GM19351 (cell line): Measurements from ENCODE around the gene TBC1D28.
"Not testable (repeated sequence)": the region's sequence is repeated elsewhere in the genome, so short reads cannot be mapped to it uniquely, and the experiment has no call there.

ENCODE experiments used
- ATAC-seq: cut with Tn5 transposase; IDR thresholded peaks from one replicate; pipeline ENCODE4 v1.9.1; 2021; ENCODE audit warnings: mild to moderate bottlenecking, moderate library complexity; ENCODE audit not compliant: unreplicated experiment

Gene TBC1D28

DNA sequence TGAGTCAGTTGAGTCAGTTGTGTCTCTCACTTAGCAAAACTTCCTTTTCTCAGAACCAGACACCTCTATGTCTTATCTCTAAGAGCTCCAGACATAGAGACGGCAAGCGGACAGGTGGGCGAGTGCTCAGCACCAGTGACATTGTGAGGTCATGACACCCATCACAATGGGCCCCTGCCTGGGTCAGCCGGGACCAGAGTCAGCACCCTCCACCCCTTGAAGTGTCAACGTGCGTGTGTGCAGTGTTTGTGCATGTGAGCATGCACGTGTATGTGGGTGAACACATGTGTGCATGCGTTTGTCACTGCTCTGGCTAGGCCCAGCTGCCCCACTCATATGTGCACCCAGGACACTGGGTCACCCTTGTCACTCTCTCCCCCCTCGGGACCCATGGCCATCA, at the start of gene TBC1D28:
TSS of gene TBC1D28 (minus strand) at position 101 of the 400 bp plus-strand sequence. CDS start 3,039 bp downstream, outside the sequence.
- not testable (repeated sequence) for ATAC-seq

DNA sequence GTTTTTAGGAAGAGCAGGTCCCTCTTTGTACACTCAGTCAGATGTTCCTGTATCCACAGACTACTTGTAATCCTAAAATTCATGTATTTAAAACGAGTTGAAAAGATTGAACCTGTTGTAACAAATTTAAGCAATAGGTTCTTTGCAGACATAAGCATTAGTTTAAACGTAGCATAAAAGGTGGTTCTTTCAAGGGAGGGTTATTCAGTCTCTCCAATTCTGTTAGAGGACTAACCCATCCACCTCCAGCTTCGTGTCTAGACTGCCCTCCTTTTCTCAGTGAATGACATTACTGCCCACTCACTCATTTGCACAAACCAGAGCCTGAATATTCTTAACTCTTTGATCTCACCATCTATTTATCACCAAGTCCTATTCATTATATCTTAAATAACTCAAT, 38.5 kb upstream of the TBC1D28 start:
- ATAC-seq, result not testable (repeated sequence)

- ATAC-seq, result peak; percentile 71
Measured at GRCh38 chr17:18681767-18682571, 37.8 kb upstream of the TBC1D28 start, which contains the start of gene FOXO3B. Gene FOXO3B (minus strand): TSS chr17:18682314. CDS start chr17:18681651, 663 bp downstream.

DNA sequence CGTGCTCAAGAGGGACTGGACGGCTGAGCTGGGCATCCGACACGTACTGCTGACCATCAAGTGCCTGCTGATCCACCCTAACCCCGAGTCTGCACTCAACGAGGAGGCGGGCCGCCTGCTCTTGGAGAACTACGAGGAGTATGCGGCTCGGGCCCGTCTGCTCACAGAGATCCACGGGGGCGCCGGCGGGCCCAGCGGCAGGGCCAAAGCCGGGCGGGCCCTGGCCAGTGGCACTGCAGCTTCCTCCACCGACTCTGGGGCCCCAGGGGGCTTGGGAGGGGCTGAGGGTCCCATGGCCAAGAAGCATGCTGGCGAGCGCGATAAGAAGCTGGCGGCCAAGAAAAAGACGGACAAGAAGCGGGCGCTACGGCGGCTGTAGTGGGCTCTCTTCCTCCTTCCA, 33.2 kb upstream of the TBC1D28 start:
- not testable (repeated sequence) for ATAC-seq

DNA sequence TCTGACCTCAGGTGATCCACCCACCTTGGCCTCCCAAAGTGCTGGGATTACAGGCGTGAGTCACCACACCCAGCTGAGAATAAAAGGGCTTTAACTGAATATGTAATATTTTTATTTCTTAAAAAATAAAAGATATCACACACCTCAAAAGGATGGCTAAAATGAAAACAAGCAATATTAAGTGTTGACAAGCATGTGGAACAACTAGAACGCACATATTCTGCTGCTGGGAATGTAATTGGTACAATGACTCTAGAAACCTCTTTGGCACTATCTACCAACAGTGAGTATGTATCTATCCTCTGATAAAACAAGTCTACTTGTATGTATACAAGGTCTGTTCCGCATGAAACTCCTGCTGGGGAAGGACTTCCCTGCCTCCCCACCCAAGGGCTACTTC, 32.7 kb upstream of the TBC1D28 start:
- not testable (repeated sequence) for ATAC-seq

DNA sequence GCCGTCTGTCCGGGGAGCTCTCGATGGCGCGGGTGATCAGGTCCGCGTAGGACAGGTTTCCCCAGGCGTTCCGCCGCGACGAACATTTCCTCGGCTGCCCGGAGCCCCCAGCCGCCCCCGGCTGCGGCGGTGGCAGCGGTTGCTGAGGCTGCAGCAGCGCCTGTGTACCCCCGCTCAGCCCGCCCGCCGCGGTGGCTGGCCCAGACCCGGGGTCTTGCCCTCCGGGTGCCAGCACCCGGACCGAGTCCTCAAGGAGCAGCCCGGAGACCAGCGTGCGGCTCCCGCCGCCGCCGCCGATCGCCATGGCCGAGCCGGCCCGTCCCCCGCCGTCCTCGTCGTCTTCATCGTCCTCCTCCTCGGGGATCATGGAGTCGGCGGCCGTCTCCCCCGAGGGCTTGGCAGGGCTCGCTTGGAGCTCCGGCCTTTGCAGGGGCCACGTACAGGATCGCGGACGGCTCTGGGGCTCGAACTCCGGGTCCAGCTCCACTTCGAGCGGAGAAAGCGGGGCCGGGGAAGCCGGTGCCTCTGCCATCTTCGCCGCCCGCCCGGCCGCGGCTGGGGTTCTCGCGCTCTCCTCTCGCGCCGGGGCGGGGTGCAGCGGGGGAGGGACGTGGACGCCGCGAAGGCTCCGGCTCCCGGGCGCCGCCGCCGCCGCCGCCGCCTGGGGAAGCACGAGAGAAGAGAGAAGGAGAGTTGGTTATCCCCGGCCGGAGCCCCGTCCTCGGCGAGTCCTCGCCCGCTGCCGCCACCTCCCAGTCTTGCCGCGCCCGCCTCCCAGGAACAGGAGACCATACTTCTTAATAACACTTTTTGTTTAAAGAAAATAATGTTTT, 28.4 kb upstream of the TBC1D28 start:
- ATAC-seq, result not testable (repeated sequence)

- not testable (repeated sequence) for ATAC-seq
Measured at GRCh38 chr17:18668625-18669024, 24.4 kb upstream of the TBC1D28 start.

DNA sequence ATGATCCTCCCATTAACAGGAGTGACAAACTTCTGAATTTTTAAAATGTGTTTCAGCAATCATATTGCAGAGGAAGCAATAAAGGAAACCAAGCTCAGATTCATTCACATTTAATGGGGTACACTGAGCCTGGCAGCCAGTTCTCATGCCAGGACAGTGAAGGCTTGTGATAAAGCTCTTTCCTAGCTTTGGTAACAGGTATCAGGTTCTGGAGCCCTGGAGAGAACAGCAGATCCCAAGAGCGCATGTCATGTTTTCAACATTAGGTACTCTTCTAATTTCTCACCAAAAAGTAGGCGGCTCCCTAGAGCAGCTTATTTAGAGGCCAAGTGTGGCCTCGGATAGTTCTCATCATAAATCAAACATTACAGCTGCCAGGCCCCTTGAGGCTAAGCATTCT, 23.3 kb upstream of the TBC1D28 start:
- ATAC-seq, result not testable (repeated sequence)

GRCh38 chr17:18666326-18666725, 22.1 kb upstream of the TBC1D28 start:
- not testable (repeated sequence) for ATAC-seq

- ATAC-seq, result not testable (repeated sequence)
Measured at GRCh38 chr17:18661924-18662624, 17.9 kb upstream of the TBC1D28 start.

- not testable (repeated sequence) for ATAC-seq
Measured at GRCh38 chr17:18650094-18650493, 5.9 kb upstream of the TBC1D28 start.

GRCh38 chr17:18643124-18643523, 1.1 kb downstream of the TBC1D28 start:
- not testable (repeated sequence) for ATAC-seq

GRCh38 chr17:18638357-18638756, 5.8 kb downstream of the TBC1D28 start:
- ATAC-seq, result not testable (repeated sequence)

GRCh38 chr17:18636237-18636636, 8.0 kb downstream of the TBC1D28 start:
- not testable (repeated sequence) for ATAC-seq

DNA sequence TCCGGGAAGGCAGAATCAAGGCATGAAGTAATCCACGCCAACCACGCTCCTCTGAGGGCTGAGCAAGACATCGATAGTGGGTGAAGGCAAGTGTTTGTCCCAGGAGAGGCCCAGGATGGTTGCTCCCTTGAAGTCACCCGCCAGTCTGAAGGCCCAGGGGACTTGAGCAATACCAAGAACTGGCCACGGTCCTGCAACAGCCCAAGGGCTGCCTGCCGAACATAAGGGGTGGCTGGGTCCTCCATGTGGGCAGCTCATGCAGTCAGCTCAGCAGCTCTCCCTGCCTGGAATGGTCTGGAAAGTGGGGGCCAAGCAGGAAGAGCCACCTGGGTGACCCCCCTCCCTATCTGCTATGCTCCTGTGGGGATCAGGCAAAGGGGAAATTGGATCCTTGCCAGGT, 8.4 kb downstream of the TBC1D28 start:
- ATAC-seq, result not testable (repeated sequence)

DNA sequence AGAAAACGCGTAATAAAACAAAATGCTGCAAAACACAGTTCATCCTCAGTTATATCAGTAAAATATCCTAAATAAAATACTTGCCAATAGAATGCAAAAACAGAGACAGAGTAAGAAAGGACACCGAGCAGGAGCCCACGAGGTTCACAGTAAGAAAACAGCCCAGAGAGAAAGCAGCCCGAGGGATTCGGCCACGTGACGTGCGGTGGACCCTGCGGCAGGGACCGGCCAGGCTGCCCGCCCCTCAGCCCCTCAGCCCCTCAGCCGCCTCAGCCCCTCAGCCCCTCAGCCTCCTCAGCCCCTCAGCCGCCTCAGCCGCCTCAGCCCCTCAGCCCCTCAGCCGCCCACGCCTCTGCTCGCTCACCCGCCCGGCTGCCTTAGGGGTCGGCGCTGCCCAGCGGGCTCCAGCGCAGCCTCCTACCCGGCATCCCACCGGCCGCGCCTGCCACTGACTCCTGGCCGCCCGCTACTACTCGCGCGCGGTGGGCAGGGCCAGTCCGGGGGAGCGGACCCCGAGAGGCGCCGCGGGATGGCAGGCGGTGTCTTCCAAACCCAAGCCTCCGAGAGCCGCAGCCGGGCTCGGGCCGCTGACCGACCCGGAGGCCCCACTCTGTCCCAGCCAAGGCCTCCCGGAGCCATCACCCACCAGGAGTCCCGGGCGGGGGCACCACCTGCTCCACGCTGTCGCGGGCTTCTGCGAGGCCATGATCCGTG, 9.5 kb downstream of the TBC1D28 start:
- ATAC-seq, result not testable (repeated sequence)

GRCh38 chr17:18626152-18626870, 17.9 kb downstream of the TBC1D28 start:
- no peak for ATAC-seq

- peak; percentile 48 for ATAC-seq
Measured at GRCh38 chr17:18625509-18626104, 18.6 kb downstream of the TBC1D28 start.

DNA sequence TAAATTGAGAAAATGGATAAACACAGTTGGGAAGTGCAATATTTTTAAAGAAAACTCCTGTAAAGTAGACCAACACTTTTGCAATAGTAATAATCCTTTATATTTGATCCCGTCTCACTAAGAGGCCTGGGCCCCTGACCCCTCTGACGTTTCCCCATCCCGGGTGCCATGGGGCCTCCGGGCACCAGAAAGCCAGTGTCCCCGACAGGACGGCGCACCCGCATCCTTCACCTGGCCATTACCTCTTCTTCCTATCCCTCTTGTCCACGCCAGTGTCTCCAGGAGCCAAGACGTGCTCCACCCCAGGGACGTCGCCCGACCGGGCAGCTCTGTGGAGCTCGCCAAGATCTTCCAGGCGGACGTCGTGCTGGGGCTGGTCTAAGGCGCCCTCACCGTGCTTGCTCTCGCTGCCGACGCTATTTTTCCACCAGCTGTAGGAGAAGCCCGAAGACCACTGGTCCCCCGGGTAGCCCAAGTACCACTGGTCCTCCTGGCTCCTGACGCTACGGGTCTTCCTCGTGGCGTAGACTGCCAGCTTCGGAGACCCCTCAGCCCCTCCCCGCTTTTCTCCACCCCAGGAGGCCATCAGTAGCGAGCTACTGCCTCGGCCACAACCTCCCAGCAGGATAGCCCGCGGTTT, 19.2 kb downstream of the TBC1D28 start:
- ATAC-seq, result not testable (repeated sequence)
